ENCODE data around the gene CRB2. TPM values are rescaled to one million over a fixed set of nuclear protein-coding genes. Genes with fewer than 3 reads are reported as not detected.

CRB2 gene
- total and polyA plus RNA-seq, 2 experiments from 2014 or later, result 5.5 to 7.0 TPM

DNA sequence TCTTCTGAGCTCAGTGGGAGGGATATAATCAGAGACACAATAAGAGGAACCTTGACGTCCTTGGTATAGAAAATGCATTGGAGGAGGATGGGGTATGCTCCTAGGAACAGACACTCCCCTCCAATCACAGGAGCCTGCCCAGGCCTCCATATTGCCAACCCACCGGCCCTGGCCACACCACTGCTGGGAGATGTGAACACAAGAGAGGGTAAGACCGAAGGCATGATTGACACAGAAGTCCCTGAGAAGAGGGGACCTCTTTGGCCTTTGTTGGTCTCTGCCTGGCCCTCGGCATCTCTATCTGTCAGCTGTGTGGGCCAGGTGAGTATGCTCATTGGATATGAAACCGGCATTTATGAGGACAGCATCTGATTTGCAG is 62.0 kb downstream of the CRB2 start:
- Histone ChIP-seq H2AFZ (no peak overlapping the region), H3K9me3 (ENCODE audit: low read depth) (no peaks in the 10 kb centered on the region), H3K9me2 (replicated peaks; ENCODE audit: insufficient read depth) (no peaks in the 10 kb centered on the region), H3K4me1 (ENCODE audit: insufficient read depth) (no peaks in the 10 kb centered on the region), H3K4me3 (no peak overlapping the region), H3K27ac (no peak overlapping the region), H3K79me2 (no peaks in the 10 kb centered on the region), H3K27me3 (no peaks in the 10 kb centered on the region), H3K36me3 (replicated peaks; ENCODE audit: insufficient read depth, low read depth) (no peaks in the 10 kb centered on the region), H4K20me1 (ENCODE audit: insufficient read depth, poor library complexity, severe bottlenecking) (no peaks in the 10 kb centered on the region), H3K4me2 (no peak overlapping the region)
- TF ChIP-seq CTCF (IDR thresholded peaks at IDR 0.05; ENCODE audit: poor library complexity), result no peak
- TF ChIP-seq EZH2phosphoT487 (IDR thresholded peaks at IDR 0.05; ENCODE audit: low read depth, severe bottlenecking, unreplicated experiment), result no peak
- TF ChIP-seq EZH2 (IDR thresholded peaks at IDR 0.05; ENCODE audit: borderline replicate concordance), result no peak
- no peak for DNase-seq (ENCODE audit: low spot score)
- 94% methylated on average over 5 of the region's 5 CpGs for WGBS (ENCODE audit: low lambda C conversion rate, missing lambda C conversion rate)

DNA sequence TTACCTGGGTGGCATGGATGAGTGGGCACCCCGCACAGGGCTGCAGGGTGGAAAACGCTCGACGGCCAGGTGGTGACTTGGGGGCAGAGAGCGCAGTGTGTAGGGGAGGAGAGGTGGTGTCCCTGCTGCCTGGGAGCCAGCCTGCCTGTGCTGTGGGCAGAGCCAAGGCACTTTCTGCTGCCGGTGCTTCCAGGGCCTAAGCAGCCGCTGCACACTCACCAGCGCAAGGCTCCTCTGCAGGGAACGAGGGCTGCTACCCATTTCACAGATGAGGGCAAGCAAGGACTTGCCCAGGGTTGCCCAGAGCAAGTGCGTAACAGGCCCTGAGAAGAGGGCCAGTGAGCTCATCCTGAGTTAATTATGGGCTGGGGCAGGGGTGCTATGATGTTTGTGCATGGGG is 62.5 kb downstream of the CRB2 start:
- Histone ChIP-seq H4K20me1 (ENCODE audit: insufficient read depth, poor library complexity, severe bottlenecking) (no peaks in the 10 kb centered on the region), H3K27me3 (no peaks in the 10 kb centered on the region), H2AFZ (no peak overlapping the region), H3K9me3 (ENCODE audit: low read depth) (no peaks in the 10 kb centered on the region), H3K36me3 (replicated peaks; ENCODE audit: insufficient read depth, low read depth) (no peaks in the 10 kb centered on the region), H3K27ac (no peak overlapping the region), H3K4me1 (ENCODE audit: insufficient read depth) (no peaks in the 10 kb centered on the region), H3K79me2 (no peaks in the 10 kb centered on the region), H3K4me3 (no peak overlapping the region), H3K9me2 (replicated peaks; ENCODE audit: insufficient read depth) (no peaks in the 10 kb centered on the region), H3K4me2 (no peak overlapping the region)
- no peak for DNase-seq (ENCODE audit: low spot score)
- no peak for TF ChIP-seq EZH2 (IDR thresholded peaks at IDR 0.05; ENCODE audit: borderline replicate concordance)
- TF ChIP-seq EZH2phosphoT487 (IDR thresholded peaks at IDR 0.05; ENCODE audit: low read depth, severe bottlenecking, unreplicated experiment), result no peak
- no peak for TF ChIP-seq CTCF (IDR thresholded peaks at IDR 0.05; ENCODE audit: poor library complexity)
- WGBS (ENCODE audit: low lambda C conversion rate, missing lambda C conversion rate), result 95% methylated on average over 10 of the region's 10 CpGs

DNA sequence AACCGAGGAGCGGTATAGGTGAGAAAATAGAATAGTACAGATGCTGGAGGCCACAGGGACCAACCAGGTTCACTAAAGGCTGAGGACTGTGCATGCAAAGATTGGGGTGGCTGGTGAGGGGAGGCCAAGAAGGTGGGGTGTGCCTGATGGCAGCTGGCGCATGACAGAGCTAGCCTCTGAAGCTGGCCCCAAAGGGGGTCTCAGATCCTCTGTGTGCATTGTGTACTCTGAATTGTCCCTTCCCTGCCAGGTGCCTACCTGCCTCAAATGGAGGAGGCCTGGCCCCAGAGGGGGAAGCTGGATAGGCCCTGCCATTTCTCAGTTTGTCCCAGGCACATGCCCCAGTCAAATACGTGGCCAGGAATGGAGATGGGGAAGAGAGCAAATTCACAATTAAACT is 63.1 kb downstream of the CRB2 start:
- Histone ChIP-seq H3K79me2 (no peaks in the 10 kb centered on the region), H3K27ac (no peak overlapping the region), H4K20me1 (ENCODE audit: insufficient read depth, poor library complexity, severe bottlenecking) (no peaks in the 10 kb centered on the region), H3K27me3 (no peaks in the 10 kb centered on the region), H3K4me2 (no peak overlapping the region), H2AFZ (no peak overlapping the region), H3K9me3 (ENCODE audit: low read depth) (no peaks in the 10 kb centered on the region), H3K36me3 (replicated peaks; ENCODE audit: insufficient read depth, low read depth) (no peaks in the 10 kb centered on the region), H3K4me1 (ENCODE audit: insufficient read depth) (no peaks in the 10 kb centered on the region), H3K9me2 (replicated peaks; ENCODE audit: insufficient read depth) (no peaks in the 10 kb centered on the region), H3K4me3 (no peak overlapping the region)
- no peak for TF ChIP-seq EZH2 (IDR thresholded peaks at IDR 0.05; ENCODE audit: borderline replicate concordance)
- no peak for TF ChIP-seq EZH2phosphoT487 (IDR thresholded peaks at IDR 0.05; ENCODE audit: low read depth, severe bottlenecking, unreplicated experiment)
- TF ChIP-seq CTCF (IDR thresholded peaks at IDR 0.05; ENCODE audit: poor library complexity), result no peak
- 100% methylated on average over 4 of the region's 4 CpGs for WGBS (ENCODE audit: low lambda C conversion rate, missing lambda C conversion rate)
- DNase-seq (ENCODE audit: low spot score), result no peak
